Hippocampal formation (tissue), 2 donors: ENCODE measurements around the gene RFTN1.

Experiments used
- DNase-seq, 2 donors: peaks; one replicate each; lab custom pipeline; 2025; lab: John Stamatoyannopoulos, UW

The RFTN1 gene

GRCh38 chr3:16486201-16486600, 27.3 kb downstream of the RFTN1 start:
- no peak for DNase-seq

- no peak for DNase-seq
Measured at GRCh38 chr3:16485395-16485992, 28.0 kb downstream of the RFTN1 start.

GRCh38 chr3:16484984-16485383, 28.5 kb downstream of the RFTN1 start:
- DNase-seq: no peak

- no peak for DNase-seq
Measured at GRCh38 chr3:16484216-16484615, 29.3 kb downstream of the RFTN1 start.

- DNase-seq: no peak
Measured at GRCh38 chr3:16482770-16483531, 30.5 kb downstream of the RFTN1 start.

- no peak for DNase-seq
Measured at GRCh38 chr3:16482194-16482769, 31.2 kb downstream of the RFTN1 start.

GRCh38 chr3:16481546-16481897, 32.0 kb downstream of the RFTN1 start:
- no peak for DNase-seq

GRCh38 chr3:16480861-16481545, 32.5 kb downstream of the RFTN1 start:
- no peak for DNase-seq

GRCh38 chr3:16478516-16478915, 35.0 kb downstream of the RFTN1 start:
- DNase-seq: no peak

GRCh38 chr3:16477521-16477920, 36.0 kb downstream of the RFTN1 start:
- DNase-seq: no peak

- no peak for DNase-seq
Measured at GRCh38 chr3:16477056-16477455, 36.4 kb downstream of the RFTN1 start.

- no peak for DNase-seq
Measured at GRCh38 chr3:16476636-16477035, 36.9 kb downstream of the RFTN1 start.

- no peak for DNase-seq
Measured at GRCh38 chr3:16475766-16476165, 37.7 kb downstream of the RFTN1 start.

GRCh38 chr3:16474920-16475319, 38.6 kb downstream of the RFTN1 start:
- DNase-seq: no peak

- no peak for DNase-seq
Measured at GRCh38 chr3:16474216-16474615, 39.3 kb downstream of the RFTN1 start.

- DNase-seq: no peak
Measured at GRCh38 chr3:16472593-16472992, 40.9 kb downstream of the RFTN1 start.

- no peak for DNase-seq
Measured at GRCh38 chr3:16471897-16472296, 41.6 kb downstream of the RFTN1 start.

- no peak for DNase-seq
Measured at GRCh38 chr3:16470590-16470989, 42.9 kb downstream of the RFTN1 start.

GRCh38 chr3:16468336-16469098, 45.0 kb downstream of the RFTN1 start:
- DNase-seq: no peak

- no peak for DNase-seq
Measured at GRCh38 chr3:16468002-16468335, 45.5 kb downstream of the RFTN1 start.

GRCh38 chr3:16467393-16467792, 46.1 kb downstream of the RFTN1 start:
- no peak for DNase-seq

GRCh38 chr3:16466822-16467221, 46.7 kb downstream of the RFTN1 start:
- no peak for DNase-seq
